B cell (primary cell): ENCODE data around the gene SPATA7. TPM values are rescaled to one million over a fixed set of nuclear protein-coding genes. Genes with fewer than 3 reads are reported as not detected.

ENCODE experiments used
- ATAC-seq: fragments of 200-7000 bp; cut with Tn5 transposase; one replicate; pipeline ENCODE4 v1.10.0; 2021; ENCODE audit warnings: low read depth, mild to moderate bottlenecking, moderate number of reproducible peaks, moderate library complexity
- CTCF ChIA-PET: fragments of 350-600 bp; sonication (Branson Sonifier 250); formaldehyde crosslinking; loops from one replicate; lab custom pipeline; 2021; ENCODE audit warnings: antibody characterized with exemption, inconsistent platforms; lab: Charles Lee
- POLR2A ChIA-PET: fragments of 350-600 bp; sonication (Branson Sonifier 250); formaldehyde crosslinking; loops from one replicate; lab custom pipeline; 2021; ENCODE audit warnings: antibody characterized with exemption; lab: Charles Lee
- DNase-seq: peaks from one replicate; pipeline ENCODE4 v3.0.0; 2013
- H2AFZ ChIP-seq: 2 replicates; pipeline ENCODE4 v1.6.1; 2012; ENCODE audit warnings: mild to moderate bottlenecking, low read depth, low read length; ENCODE audit not compliant: insufficient read depth, poor library complexity, severe bottlenecking
- H3K27ac ChIP-seq, 2 donors: 1 replicate in 1 of 2; 2 replicates in 1 of 2; pipeline ENCODE4 v1.5.1; 2012 to 2013; ENCODE audit warnings: low read length in 2 of 2, mild to moderate bottlenecking in 2 of 2, moderate library complexity in 1 of 2
- H3K27me3 ChIP-seq, 4 experiments: fragments of 200-600 bp in 1 of 4; sonication (generic) in 1 of 4; replicated peaks in 1 of 4; 1 replicate in 2 of 4; 2 replicates in 2 of 4; pipeline versions ENCODE4 v1.6.1 to v1.7.0; 2013 to 2016; ENCODE audit warnings: low read length in 3 of 4, mild to moderate bottlenecking in 2 of 4, mixed read lengths in 1 of 4, moderate library complexity in 1 of 4; ENCODE audit not compliant: insufficient read depth in 4 of 4, control insufficient read depth in 3 of 4; ENCODE audit errors: control extremely low read depth in 1 of 4
- H3K36me3 ChIP-seq, 2 experiments: replicated peaks in 1 of 2; 1 replicate in 1 of 2; 2 replicates in 1 of 2; pipeline versions ENCODE4 v1.6.1 to v1.7.1; 2013; ENCODE audit warnings: low read length in 1 of 2; ENCODE audit not compliant: insufficient read depth in 2 of 2, control insufficient read depth in 1 of 2; ENCODE audit errors: control extremely low read depth in 1 of 2, extremely low read depth in 1 of 2
- H3K4me1 ChIP-seq, 2 donors: fragments of 200-600 bp in 1 of 2; sonication (generic) in 1 of 2; 1 replicate in 1 of 2; 2 replicates in 1 of 2; pipeline versions ENCODE4 v1.5.1 to v1.6.1; 2013 to 2017; ENCODE audit warnings: low read length in 2 of 2; ENCODE audit not compliant: control insufficient read depth in 2 of 2, insufficient read depth in 2 of 2
- H3K4me2 ChIP-seq: replicated peaks from 2 replicates; pipeline ENCODE3; 2012; ENCODE audit warnings: mild to moderate bottlenecking, low read depth, low read length; ENCODE audit not compliant: poor library complexity, severe bottlenecking
- H3K4me3 ChIP-seq, 5 experiments: fragments of 200-600 bp in 1 of 5; sonication (generic) in 1 of 5; 1 replicate in 3 of 5; 2 replicates in 2 of 5; pipeline versions ENCODE4 v1.5.1 to v1.7.0; 2011 to 2016; ENCODE audit warnings: low read length in 4 of 5, mild to moderate bottlenecking in 4 of 5, low read depth in 2 of 5, control low read depth in 1 of 5, moderate library complexity in 1 of 5; ENCODE audit not compliant: insufficient read depth in 1 of 5; ENCODE audit errors: control extremely low read depth in 1 of 5, extremely low read depth in 1 of 5
- H3K79me2 ChIP-seq: fragments of 200-600 bp; sonication (generic); one replicate; pipeline ENCODE4 v1.6.0; 2016; ENCODE audit warnings: low read length; ENCODE audit not compliant: control insufficient read depth, insufficient read depth
- H3K9ac ChIP-seq: fragments of 200-600 bp; sonication (generic); 2 replicates; pipeline ENCODE4 v1.6.1; 2017; ENCODE audit warnings: mild to moderate bottlenecking, low read length, moderate library complexity
- H3K9me3 ChIP-seq, 3 donors: one replicate each; pipeline versions ENCODE4 v1.6.1 to v1.7.1; 2013; ENCODE audit warnings: low read length in 2 of 3; ENCODE audit not compliant: control insufficient read depth in 2 of 3, insufficient read depth in 1 of 3; ENCODE audit errors: control extremely low read depth in 1 of 3
- H4K20me1 ChIP-seq: 2 replicates; pipeline ENCODE4 v1.6.0; 2012; ENCODE audit warnings: mild to moderate bottlenecking, low read length; ENCODE audit not compliant: insufficient read depth, control insufficient read depth, poor library complexity, severe bottlenecking
- H3K27ac Mint-ChIP-seq: one replicate; pipeline ENCODE4 v1.8.0; 2021; ENCODE audit warnings: mixed read lengths
- H3K27me3 Mint-ChIP-seq: one replicate; pipeline ENCODE4 v1.8.0; 2021; ENCODE audit warnings: mixed read lengths
- H3K4me1 Mint-ChIP-seq: one replicate; pipeline ENCODE4 v1.8.0; 2021; ENCODE audit warnings: mixed read lengths
- H3K4me3 Mint-ChIP-seq: one replicate; pipeline ENCODE4 v1.8.0; 2021; ENCODE audit warnings: mixed read lengths
- H3K9me3 Mint-ChIP-seq: one replicate; pipeline ENCODE4 v1.8.0; 2022; ENCODE audit warnings: mixed read lengths; ENCODE audit not compliant: insufficient read depth
- CTCF ChIP-seq: fragments of 200-600 bp; IDR thresholded peaks from one replicate; pipeline ENCODE4 v1.8.0; 2022; ENCODE audit warnings: antibody characterized with exemption, mild to moderate bottlenecking
- EZH2 ChIP-seq: IDR thresholded peaks from 2 replicates; pipeline ENCODE4 v1.6.1; 2012; ENCODE audit warnings: borderline replicate concordance, low read depth, mild to moderate bottlenecking, moderate library complexity, low read length; ENCODE audit not compliant: insufficient read depth, poor library complexity, severe bottlenecking
- WGBS: methylation state at CpG from one replicate; pipeline ENCODE4 v1.1.5; 2013; ENCODE audit warnings: missing lambda C conversion rate; ENCODE audit not compliant: insufficient coverage; 5-methylcytosine and 5-hydroxymethylcytosine counted together
- intact Hi-C: fragments of 100-400 bp; cut with micrococcal nuclease; formaldehyde crosslinking; loops from one replicate; pipeline ENCODE4 v1.10.0; 2022
- polyA plus RNA-seq: library from polyadenylated mRNA; depleted of rRNA; stranded (reverse); fragments of >200 nt; gene quantifications from 2 replicates; pipeline ENCODE4 v1.2.3, GENCODE V29; 2012
- total RNA-seq, 2 donors: library from RNA; stranded (reverse); fragments of 120-200 nt in 1 of 2; gene quantifications; 1 replicate in 1 of 2; 2 replicates in 1 of 2; pipeline versions ENCODE4 v1.2.3 to v1.2.4, GENCODE V29; 2013 to 2022

SPATA7 gene
- total and polyA plus RNA-seq, 2 donors (not counting 1 experiment from before 2014, with no cell fraction given): 0.86 to 3.2 TPM

DNA sequence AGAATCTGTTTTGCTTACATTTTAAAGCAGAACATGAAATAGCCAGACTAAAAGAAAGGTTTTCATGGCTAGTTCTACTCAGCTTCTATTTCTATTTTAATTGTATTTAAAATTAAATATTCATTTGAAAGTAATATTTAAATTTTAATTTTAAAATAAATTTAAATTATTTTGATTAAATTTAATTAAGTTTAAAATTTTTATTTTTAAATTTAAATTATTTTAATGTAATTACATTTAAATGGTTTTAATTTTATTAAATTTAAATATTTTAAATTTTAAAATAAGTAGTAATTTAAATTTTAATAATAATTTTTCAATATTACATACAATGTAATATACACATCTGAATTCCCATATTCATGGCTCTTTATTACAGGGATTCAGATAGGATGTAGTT is 45.1 kb upstream of the SPATA7 start:
- no peak for TF ChIP-seq CTCF
- no peak for TF ChIP-seq EZH2
- Histone ChIP-seq H3K27ac (no peak overlapping the region), H3K9me3 (peaks cover 0 to 1% (median 0%) of the 10 kb centered on the region in 3 donors), H3K36me3 (no peaks in the 10 kb centered on the region), H4K20me1 (no peaks in the 10 kb centered on the region), H3K4me3 (no peak overlapping the region), H3K79me2 (no peaks in the 10 kb centered on the region), H3K27me3 (peaks cover 0 to 7% (median 2%) of the 10 kb centered on the region in 4 experiments), H2AFZ (no peak overlapping the region), H3K4me1 (no peaks in the 10 kb centered on the region), H3K4me2 (no peak overlapping the region), H3K9ac (no peak overlapping the region)
- peaks cover 38% of the 10 kb centered on the region for H3K27me3 Mint-ChIP-seq
- ChIA-PET POLR2A (no interaction called here), CTCF (no interaction called here)
- ATAC-seq: no peak
- no peak for DNase-seq
- H3K4me3 Mint-ChIP-seq: no peak overlapping the region
- H3K27ac Mint-ChIP-seq: no peak overlapping the region
- intact Hi-C loops: no loop called here
- no peaks in the 10 kb centered on the region for H3K4me1 Mint-ChIP-seq
- H3K9me3 Mint-ChIP-seq: no peaks in the 10 kb centered on the region

DNA sequence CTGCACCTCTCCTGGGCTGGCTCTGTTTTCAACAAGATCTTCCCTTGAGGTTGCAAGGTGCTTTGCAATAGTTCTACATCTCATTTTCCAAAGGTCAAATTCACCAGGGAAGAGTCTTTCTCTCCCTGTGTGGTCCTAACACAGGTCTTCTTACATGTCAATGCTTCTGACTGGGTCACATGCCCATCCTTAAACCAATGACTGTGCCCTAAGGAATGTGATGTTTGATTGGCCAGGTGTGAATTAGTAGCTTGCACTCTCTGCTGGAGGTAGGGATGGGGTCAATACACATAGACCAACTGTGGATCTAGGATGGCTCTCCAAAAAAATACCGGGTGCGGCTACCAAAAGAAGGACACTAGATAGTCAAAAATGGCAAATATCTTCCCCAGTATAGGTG is 42.5 kb upstream of the SPATA7 start:
- ChIA-PET POLR2A (no interaction called here), CTCF (no interaction called here)
- no peaks in the 10 kb centered on the region for H3K9me3 Mint-ChIP-seq
- H3K4me3 ChIP-seq: no peak overlapping the region
- no peaks in the 10 kb centered on the region for H4K20me1 ChIP-seq
- peaks cover 0 to 3% (median 0%) of the 10 kb centered on the region in 4 experiments for H3K27me3 ChIP-seq
- H3K9me3 ChIP-seq: peaks cover 0 to 1% (median 0%) of the 10 kb centered on the region in 3 donors
- H3K27ac ChIP-seq: no peak overlapping the region
- no peak for DNase-seq
- no peaks in the 10 kb centered on the region for H3K79me2 ChIP-seq
- H3K4me1 Mint-ChIP-seq: no peaks in the 10 kb centered on the region
- no peak overlapping the region for H3K4me2 ChIP-seq
- peaks cover 28% of the 10 kb centered on the region for H3K27me3 Mint-ChIP-seq
- no peak overlapping the region for H3K4me3 Mint-ChIP-seq
- TF ChIP-seq EZH2: no peak
- TF ChIP-seq CTCF: no peak
- H3K9ac ChIP-seq: no peak overlapping the region
- no CpG with 5 or more reads among the region's 2 CpGs for WGBS
- no peak for ATAC-seq
- intact Hi-C loops: no loop called here
- no peaks in the 10 kb centered on the region for H3K4me1 ChIP-seq
- H3K36me3 ChIP-seq: no peaks in the 10 kb centered on the region
- H2AFZ ChIP-seq: no peak overlapping the region
- H3K27ac Mint-ChIP-seq: no peak overlapping the region
